IPS-18a (cell line): Measurements from ENCODE around the gene IRF8.
"Not testable (repeated sequence)": the region's sequence is repeated elsewhere in the genome, so short reads cannot be mapped to it uniquely, and the experiment has no call there.

Experiments
- H3K27ac ChIP-seq: one replicate; pipeline ENCODE4 v1.5.1; 2013; ENCODE audit warnings: low read length
- H3K27me3 ChIP-seq: one replicate; pipeline ENCODE4 v1.6.1; 2013; ENCODE audit warnings: mild to moderate bottlenecking, low read length; ENCODE audit not compliant: control insufficient read depth, insufficient read depth
- H3K36me3 ChIP-seq: one replicate; pipeline ENCODE4 v1.6.1; 2013; ENCODE audit warnings: low read depth, low read length; ENCODE audit not compliant: control insufficient read depth
- H3K4me1 ChIP-seq: one replicate; pipeline ENCODE4 v1.6.1; 2013; ENCODE audit warnings: low read depth, low read length; ENCODE audit not compliant: control insufficient read depth
- H3K4me3 ChIP-seq: one replicate; pipeline ENCODE4 v1.5.1; 2013; ENCODE audit warnings: low read length
- H3K9ac ChIP-seq: one replicate; pipeline ENCODE4 v1.6.1; 2013; ENCODE audit warnings: mild to moderate bottlenecking, low read length, moderate library complexity
- H3K9me3 ChIP-seq: one replicate; pipeline ENCODE4 v1.6.1; 2013; ENCODE audit warnings: low read depth, low read length; ENCODE audit not compliant: control insufficient read depth

The IRF8 gene

DNA sequence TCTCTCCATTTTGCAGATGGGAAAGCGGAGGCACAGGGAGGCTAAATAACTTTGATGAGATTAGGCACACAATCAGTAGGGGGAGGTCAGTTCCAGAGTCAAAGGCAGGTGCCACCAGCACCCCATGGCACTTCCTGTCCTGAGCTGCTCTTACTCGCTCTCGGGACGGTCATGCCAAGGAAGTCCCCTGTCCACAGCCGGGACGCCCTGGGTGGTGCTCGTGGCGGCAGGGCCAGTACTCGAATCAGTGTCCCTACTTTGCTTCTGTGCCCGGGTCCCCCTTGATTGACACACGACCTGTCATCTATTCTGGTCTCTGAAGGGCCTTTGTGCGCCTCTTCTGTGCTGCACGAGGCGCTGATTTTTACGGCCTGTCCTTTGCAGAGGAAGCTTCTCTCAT is 31.3 kb downstream of the IRF8 start:
- Histone ChIP-seq H3K4me3 (no peak overlapping the region), H3K27ac (no peak overlapping the region), H3K9me3 (no peaks in the 10 kb centered on the region), H3K4me1 (no peaks in the 10 kb centered on the region), H3K27me3 (no peaks in the 10 kb centered on the region), H3K9ac (no peak overlapping the region), H3K36me3 (no peaks in the 10 kb centered on the region)

DNA sequence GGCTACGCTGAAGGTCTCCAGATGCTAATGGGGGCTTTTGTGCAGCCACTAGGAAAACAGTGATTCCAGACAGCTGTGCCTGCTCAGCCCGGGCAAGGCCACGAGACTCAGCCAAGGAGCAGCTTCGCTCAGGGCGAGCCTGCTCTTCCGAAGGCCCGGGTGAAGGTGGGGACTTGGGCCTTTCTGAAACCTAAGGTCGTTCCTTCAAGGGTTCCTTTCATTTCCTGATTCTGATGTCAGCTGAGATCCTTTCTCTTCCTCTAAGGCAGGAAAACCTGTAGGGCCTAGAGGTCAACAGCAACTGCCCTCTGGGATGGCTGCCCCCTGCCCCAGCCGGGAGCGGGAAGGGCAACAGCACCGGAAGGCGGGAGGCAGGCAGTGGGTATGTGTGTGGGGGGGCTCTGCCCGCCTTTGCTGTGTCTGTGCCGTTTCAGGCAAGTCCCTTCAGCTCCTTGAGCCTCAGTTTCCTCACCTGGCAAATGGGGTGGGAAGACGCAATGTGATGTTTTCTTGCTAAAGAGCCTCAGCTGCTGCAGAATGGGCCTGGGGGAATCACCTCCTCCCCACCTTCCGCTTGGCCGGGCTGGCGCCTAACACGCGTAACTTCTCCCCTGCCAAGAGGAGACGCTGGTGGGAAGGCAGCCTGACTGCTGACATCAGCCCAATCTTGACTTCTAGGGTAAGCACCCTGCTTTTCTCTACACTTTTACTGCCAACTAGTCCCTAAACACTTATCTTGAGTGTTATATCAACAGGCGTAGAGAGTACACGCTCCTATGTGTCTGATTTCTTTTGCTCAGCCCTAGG is 32.8 kb downstream of the IRF8 start:
- Histone ChIP-seq H3K9ac (no peak overlapping the region), H3K9me3 (no peaks in the 10 kb centered on the region), H3K27me3 (peaks cover 3% of the 10 kb centered on the region), H3K27ac (no peak overlapping the region), H3K4me3 (no peak overlapping the region), H3K4me1 (no peaks in the 10 kb centered on the region), H3K36me3 (no peaks in the 10 kb centered on the region)

GRCh38 chr16:85934210-85934609 is 35.2 kb downstream of the IRF8 start:
- H3K9ac ChIP-seq: no peak overlapping the region
- no peak overlapping the region for H3K4me3 ChIP-seq
- H3K27me3 ChIP-seq: peaks cover 3% of the 10 kb centered on the region
- no peaks in the 10 kb centered on the region for H3K36me3 ChIP-seq
- H3K9me3 ChIP-seq: no peaks in the 10 kb centered on the region
- H3K27ac ChIP-seq: no peak overlapping the region
- no peaks in the 10 kb centered on the region for H3K4me1 ChIP-seq

DNA sequence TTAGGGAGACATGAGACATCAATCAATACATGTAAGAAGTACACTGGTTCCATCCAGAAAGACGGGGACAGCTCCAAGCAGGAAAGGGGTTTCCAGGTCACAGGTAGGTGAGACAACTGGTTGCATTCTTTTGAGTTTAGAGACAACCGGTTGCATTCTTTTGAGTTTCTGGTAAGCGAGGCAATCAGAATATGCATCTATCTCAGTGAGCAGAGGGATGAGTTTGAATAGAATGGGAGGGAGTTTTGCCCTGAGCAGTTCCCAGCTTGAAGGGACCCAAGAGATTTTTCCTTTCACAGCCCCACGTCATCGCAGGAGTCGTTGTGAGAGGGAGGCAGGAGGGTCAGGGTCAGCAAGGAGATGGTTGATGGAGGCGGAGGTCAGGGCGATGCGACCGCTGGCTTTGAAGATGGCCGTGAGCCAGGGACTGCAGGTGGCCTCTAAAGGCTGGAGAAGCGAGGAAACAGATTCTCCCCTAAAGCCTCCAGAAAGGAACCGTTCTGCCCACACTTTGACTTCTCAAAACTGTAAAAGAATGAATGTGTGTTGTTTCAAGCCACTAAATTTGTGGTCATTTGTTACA is 36.5 kb downstream of the IRF8 start:
- Histone ChIP-seq H3K4me3 (no peak overlapping the region), H3K36me3 (no peaks in the 10 kb centered on the region), H3K9ac (no peak overlapping the region), H3K27me3 (peaks cover 3% of the 10 kb centered on the region), H3K9me3 (no peaks in the 10 kb centered on the region), H3K27ac (no peak overlapping the region), H3K4me1 (no peaks in the 10 kb centered on the region)

DNA sequence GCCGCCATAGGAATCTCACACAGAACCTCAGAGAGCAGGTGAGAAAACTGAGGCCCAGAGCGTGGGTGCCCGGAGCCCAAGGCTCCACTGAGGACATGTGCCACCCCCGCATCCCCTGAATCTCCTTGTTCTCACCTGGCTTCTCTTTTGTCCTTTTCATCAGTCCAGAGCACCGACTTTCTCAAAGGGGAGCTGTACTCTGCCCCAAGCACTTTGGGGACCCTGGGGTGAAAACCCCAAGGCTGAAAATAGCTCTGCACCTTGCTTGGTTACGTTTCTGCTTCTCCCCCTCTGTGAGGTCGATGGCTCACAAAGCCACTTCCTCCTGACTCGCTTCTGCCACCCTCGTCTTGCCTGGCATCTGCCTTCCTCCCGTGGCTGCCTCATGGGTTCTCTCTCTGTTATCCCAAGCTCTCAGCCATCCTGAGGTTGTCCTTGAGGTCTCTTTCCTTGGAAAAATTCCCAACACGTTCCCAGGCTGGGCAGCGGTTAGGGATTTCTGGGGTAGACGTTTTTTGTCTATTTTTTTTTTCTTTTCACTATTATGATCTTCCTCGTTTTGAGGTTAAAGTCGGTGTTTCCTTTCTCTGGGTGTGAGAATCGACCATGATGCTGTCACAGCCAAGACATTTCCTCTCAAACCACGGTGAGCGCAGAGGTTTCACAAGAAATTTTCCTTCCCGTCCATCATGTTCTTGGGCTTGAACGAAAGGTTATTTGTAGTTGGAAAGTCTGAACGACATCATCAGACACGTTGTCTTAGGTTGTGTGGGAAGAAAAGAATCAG is 37.2 kb downstream of the IRF8 start:
- H3K27me3 ChIP-seq: peaks cover 3% of the 10 kb centered on the region
- H3K9me3 ChIP-seq: no peaks in the 10 kb centered on the region
- H3K27ac ChIP-seq: no peak overlapping the region
- H3K4me3 ChIP-seq: no peak overlapping the region
- H3K36me3 ChIP-seq: no peaks in the 10 kb centered on the region
- no peak overlapping the region for H3K9ac ChIP-seq
- H3K4me1 ChIP-seq: no peaks in the 10 kb centered on the region

DNA sequence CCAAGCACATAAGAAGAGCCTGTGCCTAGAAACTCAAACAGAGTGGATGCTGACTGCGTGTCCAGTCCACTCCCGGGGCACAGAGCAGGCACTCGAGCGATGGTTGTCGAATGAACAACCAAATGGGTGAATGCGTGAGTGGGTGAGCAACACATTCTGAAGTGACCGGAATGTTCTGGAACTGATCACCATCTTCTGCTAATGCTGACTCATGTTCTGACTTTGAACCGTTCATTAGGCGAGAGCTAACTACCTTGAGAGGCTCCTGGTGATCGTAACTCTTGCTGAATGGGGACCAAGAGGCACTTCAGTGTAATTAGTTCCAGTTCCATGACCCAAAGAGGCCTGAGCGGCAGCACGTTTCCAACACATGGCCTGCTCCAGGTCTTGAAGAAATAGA is 37.9 kb downstream of the IRF8 start:
- H3K27me3 ChIP-seq: peaks cover 3% of the 10 kb centered on the region
- no peaks in the 10 kb centered on the region for H3K9me3 ChIP-seq
- H3K9ac ChIP-seq: no peak overlapping the region
- H3K4me3 ChIP-seq: no peak overlapping the region
- no peaks in the 10 kb centered on the region for H3K4me1 ChIP-seq
- H3K36me3 ChIP-seq: no peaks in the 10 kb centered on the region
- no peak overlapping the region for H3K27ac ChIP-seq

DNA sequence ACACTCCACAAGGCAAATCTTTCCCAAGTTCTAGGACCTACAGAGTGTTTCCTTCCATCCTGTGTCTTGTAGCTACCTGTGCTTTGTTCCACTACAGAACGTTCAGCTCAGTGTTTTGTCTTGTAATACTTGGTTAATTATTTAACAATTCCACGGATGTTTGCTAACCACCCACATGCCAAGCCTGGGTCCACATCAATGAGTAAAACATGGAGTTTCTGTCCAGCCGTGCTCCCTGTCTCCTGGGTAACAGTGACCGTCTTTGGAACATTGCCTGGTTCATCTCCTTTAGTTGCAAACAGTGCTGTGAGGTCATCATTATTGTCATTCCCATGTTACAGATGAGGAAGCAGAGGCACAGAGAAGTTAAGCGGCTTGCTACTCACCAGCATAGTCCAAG is 41.3 kb downstream of the IRF8 start:
- Histone ChIP-seq H3K9me3 (no peaks in the 10 kb centered on the region), H3K9ac (no peak overlapping the region), H3K27ac (no peak overlapping the region), H3K36me3 (no peaks in the 10 kb centered on the region), H3K27me3 (peaks cover 3% of the 10 kb centered on the region), H3K4me1 (no peaks in the 10 kb centered on the region), H3K4me3 (no peak overlapping the region)

DNA sequence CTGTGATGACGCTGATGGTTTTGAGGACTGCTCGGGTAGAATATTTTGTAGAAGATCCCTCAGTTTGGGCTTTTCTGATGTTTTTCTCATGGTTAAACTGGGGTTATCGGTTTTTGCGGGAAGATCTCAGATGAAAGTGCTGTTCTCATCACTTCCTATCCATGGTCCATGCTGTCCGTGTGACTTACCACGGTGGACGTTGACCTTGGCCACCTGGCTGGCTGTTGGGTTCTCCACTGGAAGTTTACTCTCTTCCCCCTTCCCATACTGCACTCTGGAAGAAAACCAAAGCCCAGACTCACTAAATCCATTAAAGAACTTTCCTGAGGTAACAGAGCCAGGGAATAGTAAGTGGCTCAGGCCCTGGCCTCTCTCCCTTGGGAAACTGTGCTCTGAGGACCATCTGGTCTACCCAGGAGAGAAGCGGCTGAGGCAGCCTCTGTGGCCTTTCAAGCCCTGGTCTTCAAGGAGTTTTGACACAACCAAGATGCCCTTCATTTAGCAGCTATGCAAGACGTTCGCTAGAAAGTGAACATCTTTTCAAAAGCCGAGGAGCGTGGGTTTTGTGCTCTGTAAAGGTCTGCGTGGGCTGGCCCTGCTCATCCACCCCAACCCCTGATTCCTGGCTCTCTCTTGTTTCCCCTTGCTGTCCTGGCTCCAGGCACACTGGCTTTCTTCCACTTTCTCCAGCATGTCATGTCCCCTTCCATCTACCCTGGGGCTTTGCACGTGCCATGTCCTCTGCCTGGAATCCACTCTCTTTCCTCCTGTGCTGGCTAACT is 43.1 kb downstream of the IRF8 start:
- H3K9ac ChIP-seq: no peak overlapping the region
- no peaks in the 10 kb centered on the region for H3K36me3 ChIP-seq
- no peaks in the 10 kb centered on the region for H3K9me3 ChIP-seq
- no peak overlapping the region for H3K27ac ChIP-seq
- no peaks in the 10 kb centered on the region for H3K27me3 ChIP-seq
- no peak overlapping the region for H3K4me3 ChIP-seq
- no peaks in the 10 kb centered on the region for H3K4me1 ChIP-seq

DNA sequence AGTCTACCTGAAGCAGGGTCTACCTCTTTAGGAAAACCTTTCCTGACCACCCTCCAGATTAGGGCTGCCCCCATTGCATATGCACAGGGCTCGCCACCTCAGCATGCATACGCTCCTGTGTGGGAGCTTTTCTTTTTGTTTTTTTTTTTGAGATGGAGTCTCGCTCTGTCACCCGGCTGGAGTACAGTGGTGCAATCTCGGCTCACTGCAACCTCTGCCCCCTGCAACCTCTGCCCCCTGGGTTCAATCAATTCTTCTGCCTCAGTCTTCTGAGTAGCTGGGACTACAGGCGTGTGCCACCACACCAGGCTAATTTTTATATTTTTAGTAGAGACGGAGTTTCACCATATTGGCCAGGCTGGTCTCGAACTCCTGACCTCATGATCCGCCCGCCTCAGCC is 43.7 kb downstream of the IRF8 start:
- not testable (repeated sequence) for H3K36me3 ChIP-seq, H3K4me1 ChIP-seq, H3K27ac ChIP-seq, H3K4me3 ChIP-seq, H3K9me3 ChIP-seq, H3K9ac ChIP-seq, H3K27me3 ChIP-seq

DNA sequence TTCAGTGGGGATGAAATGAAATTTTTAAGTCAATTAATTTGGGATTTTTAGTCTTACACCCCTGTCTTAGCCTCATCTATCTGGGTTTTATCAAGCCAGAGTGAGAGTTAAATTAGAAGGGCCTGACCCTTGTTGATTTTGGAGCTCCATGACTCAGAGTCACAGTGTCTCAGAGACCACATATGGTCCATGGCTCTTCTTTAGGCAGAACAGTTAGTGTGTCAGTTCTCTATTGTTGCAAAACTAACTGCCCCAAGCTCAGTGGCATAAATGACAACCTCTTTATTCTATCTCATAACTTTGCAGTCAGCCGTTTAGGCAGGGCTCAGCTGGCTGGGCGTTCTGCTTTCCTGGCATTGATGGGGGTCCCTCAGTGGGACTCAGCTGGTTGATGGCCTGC is 44.7 kb downstream of the IRF8 start:
- no peaks in the 10 kb centered on the region for H3K9me3 ChIP-seq
- H3K36me3 ChIP-seq: no peaks in the 10 kb centered on the region
- H3K9ac ChIP-seq: no peak overlapping the region
- H3K27ac ChIP-seq: no peak overlapping the region
- no peaks in the 10 kb centered on the region for H3K27me3 ChIP-seq
- H3K4me3 ChIP-seq: no peak overlapping the region
- no peaks in the 10 kb centered on the region for H3K4me1 ChIP-seq
